Transverse colon (tissue), 4 donors: ENCODE results near the gene TECPR2. TPM values are rescaled to one million over a fixed set of nuclear protein-coding genes. Genes with fewer than 3 reads are reported as not detected.
"Not testable (repeated sequence)": the region's sequence is repeated elsewhere in the genome, so short reads cannot be mapped to it uniquely, and the experiment has no call there.

Experiments
- DNase-seq: peaks from one replicate; pipeline ENCODE4 v3.0.0-alpha.2; 2019
- H3K27ac ChIP-seq, 4 donors: fragments of 200-600 bp; sonication (generic); 2 replicates each; pipeline ENCODE4 v1.5.1; 2016 to 2018; ENCODE audit warnings: inconsistent platforms in 4 of 4
- H3K27me3 ChIP-seq: fragments of 200-600 bp; sonication (generic); 2 replicates; pipeline ENCODE4 v1.5.1; 2017; ENCODE audit warnings: inconsistent platforms
- H3K36me3 ChIP-seq, 4 donors: fragments of 200-600 bp; sonication (generic); 2 replicates each; pipeline ENCODE4 v1.5.1; 2017 to 2019; ENCODE audit warnings: inconsistent platforms in 4 of 4
- H3K4me1 ChIP-seq, 4 donors: fragments of 200-600 bp; sonication (generic); 2 replicates each; pipeline ENCODE4 v1.5.1; 2017 to 2020; ENCODE audit warnings: inconsistent platforms in 4 of 4
- H3K4me3 ChIP-seq, 4 donors: fragments of 200-600 bp; sonication (generic); 1 replicate in 1 of 4; 2 replicates in 3 of 4; pipeline versions ENCODE4 v1.5.1 to v1.6.1; 2017 to 2019; ENCODE audit warnings: inconsistent platforms in 4 of 4
- H3K9me3 ChIP-seq, 2 donors: fragments of 200-600 bp; sonication (generic); 2 replicates each; pipeline ENCODE4 v1.5.1; 2017 to 2019; ENCODE audit warnings: inconsistent platforms in 2 of 2
- EP300 ChIP-seq: sonication (generic); formaldehyde crosslinking; IDR thresholded peaks from one replicate; pipeline ENCODE4 v1.6.1; 2017; ENCODE audit warnings: antibody characterized with exemption, low read depth
- POLR2A ChIP-seq: fragments of 450-650 bp; IDR thresholded peaks from one replicate; pipeline ENCODE4 v1.6.1; 2016; ENCODE audit warnings: antibody characterized with exemption, mild to moderate bottlenecking, moderate library complexity
- POLR2AphosphoS5 ChIP-seq, 3 donors: sonication (generic); formaldehyde crosslinking; IDR thresholded peaks; one replicate each; pipeline ENCODE4 v1.6.1; 2016; ENCODE audit warnings: antibody characterized with exemption in 3 of 3
- WGBS, 2 donors: methylation state at CpG; one replicate each; pipeline ENCODE4 v1.1.5; 2018; ENCODE audit warnings: low coverage in 1 of 2; 5-methylcytosine and 5-hydroxymethylcytosine counted together
- in situ Hi-C, 4 donors: fragments of 200-750 bp; cut with MboI; loops; one replicate each; pipeline versions ENCODE4 v1.15.0 to v1.15.1; 2017; ENCODE audit warnings: low sequenced_read_pairs in 3 of 4, low pct_ligation_motif_present in 1 of 4, low pct_unique_long_range_greater_than_20kb in 1 of 4
- intact Hi-C: fragments of 100-400 bp; cut with DNase I; formaldehyde crosslinking; loops from one replicate; pipeline ENCODE4 v1.15.1; 2023; ENCODE audit warnings: low total_unique reads
- small RNA-seq, 4 donors: library from RNA; depleted of rRNA; stranded (forward); fragments of <200 nt; gene quantifications; one replicate each; pipeline ENCODE3, GENCODE V24; 2016
- total RNA-seq, 4 donors: library from RNA; depleted of rRNA; stranded (reverse); fragments of >200 nt; gene quantifications; one replicate each; pipeline ENCODE4 v1.1.0, GENCODE V29; 2016
- TF ChIP-seq, protein P1 (sequence below), 5 experiments: fragments of 200-600 bp in 3 of 5; fragments of 450-650 bp in 2 of 5; sonication (generic) in 3 of 5; IDR thresholded peaks; 1 replicate in 2 of 5; 2 replicates in 3 of 5; pipeline ENCODE4 v1.5.1; 2016 to 2017; ENCODE audit warnings: antibody characterized with exemption in 5 of 5, inconsistent platforms in 3 of 5, mild to moderate bottlenecking in 2 of 5, moderate library complexity in 1 of 5

Gene TECPR2
- total RNA-seq, 4 donors from 2014 or later: 12.6 to 47.4 (median 17.9) TPM

DNA sequence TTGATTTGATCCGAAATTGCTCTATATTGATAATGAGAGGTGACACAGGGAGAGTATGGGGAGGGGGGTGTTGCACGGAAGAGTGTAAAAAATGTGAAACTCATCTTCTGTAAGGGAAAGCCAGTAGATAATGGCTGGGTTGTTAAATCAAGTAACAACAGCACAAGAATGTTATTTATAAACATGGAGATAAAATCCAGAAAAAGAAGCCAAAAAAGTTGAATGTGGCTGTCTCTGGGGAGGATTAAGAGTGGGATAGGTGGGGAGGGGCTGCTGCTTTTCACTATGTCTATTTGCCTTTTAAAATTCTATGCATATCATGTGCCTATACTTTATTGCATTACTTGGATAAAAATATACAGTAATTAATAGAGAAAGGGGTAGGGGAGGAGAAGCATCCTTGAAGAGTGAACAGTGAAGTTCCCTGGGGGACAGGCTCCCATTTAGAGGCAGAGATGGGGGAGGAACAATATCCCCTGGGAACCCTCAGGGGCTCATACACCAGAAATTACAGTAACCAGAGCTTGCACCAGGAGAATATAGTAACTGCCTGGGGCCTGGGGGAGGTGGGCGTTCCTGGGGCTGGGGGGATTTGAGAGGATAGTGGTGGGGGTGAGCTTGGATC is 186.0 kb downstream of the TECPR2 start:
- no peaks in the 10 kb centered on the region for H3K9me3 ChIP-seq
- H3K27ac ChIP-seq: no peak overlapping the region
- peaks cover 7 to 30% (median 23%) of the 10 kb centered on the region in 4 donors for H3K4me1 ChIP-seq
- no peak for TF ChIP-seq POLR2AphosphoS5 (IDR thresholded peaks at IDR 0.05)
- TF ChIP-seq POLR2A: no peak
- TF ChIP-seq, protein P1, sequence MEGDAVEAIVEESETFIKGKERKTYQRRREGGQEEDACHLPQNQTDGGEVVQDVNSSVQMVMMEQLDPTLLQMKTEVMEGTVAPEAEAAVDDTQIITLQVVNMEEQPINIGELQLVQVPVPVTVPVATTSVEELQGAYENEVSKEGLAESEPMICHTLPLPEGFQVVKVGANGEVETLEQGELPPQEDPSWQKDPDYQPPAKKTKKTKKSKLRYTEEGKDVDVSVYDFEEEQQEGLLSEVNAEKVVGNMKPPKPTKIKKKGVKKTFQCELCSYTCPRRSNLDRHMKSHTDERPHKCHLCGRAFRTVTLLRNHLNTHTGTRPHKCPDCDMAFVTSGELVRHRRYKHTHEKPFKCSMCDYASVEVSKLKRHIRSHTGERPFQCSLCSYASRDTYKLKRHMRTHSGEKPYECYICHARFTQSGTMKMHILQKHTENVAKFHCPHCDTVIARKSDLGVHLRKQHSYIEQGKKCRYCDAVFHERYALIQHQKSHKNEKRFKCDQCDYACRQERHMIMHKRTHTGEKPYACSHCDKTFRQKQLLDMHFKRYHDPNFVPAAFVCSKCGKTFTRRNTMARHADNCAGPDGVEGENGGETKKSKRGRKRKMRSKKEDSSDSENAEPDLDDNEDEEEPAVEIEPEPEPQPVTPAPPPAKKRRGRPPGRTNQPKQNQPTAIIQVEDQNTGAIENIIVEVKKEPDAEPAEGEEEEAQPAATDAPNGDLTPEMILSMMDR (IDR thresholded peaks at IDR 0.05): no peak
- TF ChIP-seq EP300: no peak
- no peak for DNase-seq
- WGBS, 2 donors: 64 to 68% methylated on average over 2 to 3 of the region's 3 CpGs
- intact Hi-C loops: no loop called here
- H3K4me3 ChIP-seq: no peak overlapping the region
- H3K36me3 ChIP-seq: no peaks in the 10 kb centered on the region
- peaks cover 19% of the 10 kb centered on the region for H3K27me3 ChIP-seq
- in situ Hi-C loops: no loop called here

GRCh38 chr14:102550927-102551401 is 188.2 kb downstream of the TECPR2 start:
- intact Hi-C loops, H3K4me3 ChIP-seq, H3K27ac ChIP-seq, H3K36me3 ChIP-seq, DNase-seq, H3K9me3 ChIP-seq, H3K27me3 ChIP-seq, in situ Hi-C loops: not testable (repeated sequence)
- H3K4me1 ChIP-seq: peaks cover 0 to 23% (median 13%) of the 10 kb centered on the region in 4 donors
- WGBS, 2 donors: 17 to 63% methylated on average over 1 to 3 of the region's 3 CpGs

Small RNA genes lying within 50 kb of the gene (small RNA-seq; reads per million reads assigned to genes)
- 0 reads per million in 4 donors for gene MIR4309

Other genes starting within 250 kb of the TECPR2 start
- 10 to 100 TPM; 21.3 to 31.3 (median 24.6) TPM for gene WDR20, start 223.0 kb upstream of the TECPR2 start, total RNA-seq
- 10 to 100 TPM in 2 of 4 donors, 1 to 10 TPM in 2; 3.0 to 16.0 (median 11.1) TPM for gene MOK, start 57.8 kb upstream of the TECPR2 start, total RNA-seq
- gene ZNF839, start 43.2 kb upstream of the TECPR2 start, total RNA-seq: 10 to 100 TPM in 3 of 4 donors, 1 to 10 TPM in 1; 6.7 to 14.1 (median 11.1) TPM
- 10 to 100 TPM; 10.5 to 32.0 (median 19.0) TPM for gene CINP, start 51 bp upstream of the TECPR2 start, total RNA-seq
- gene ANKRD9, start 146.8 kb downstream of the TECPR2 start, total RNA-seq: 100 to 1,000 TPM; 171 to 504 (median 319) TPM
- 10 to 100 TPM; 15.7 to 31.0 (median 25.8) TPM for gene RCOR1, start 229.7 kb downstream of the TECPR2 start, total RNA-seq